ENCODE results near the gene IZUMO1R. TPM values are rescaled to one million over a fixed set of nuclear protein-coding genes. Genes with fewer than 3 reads are reported as not detected.

IZUMO1R gene
- total and polyA plus RNA-seq, 2 of the 8 experiments (the other 6 are each of a cell fraction or from before 2014, with no cell fraction given): not detected

DNA sequence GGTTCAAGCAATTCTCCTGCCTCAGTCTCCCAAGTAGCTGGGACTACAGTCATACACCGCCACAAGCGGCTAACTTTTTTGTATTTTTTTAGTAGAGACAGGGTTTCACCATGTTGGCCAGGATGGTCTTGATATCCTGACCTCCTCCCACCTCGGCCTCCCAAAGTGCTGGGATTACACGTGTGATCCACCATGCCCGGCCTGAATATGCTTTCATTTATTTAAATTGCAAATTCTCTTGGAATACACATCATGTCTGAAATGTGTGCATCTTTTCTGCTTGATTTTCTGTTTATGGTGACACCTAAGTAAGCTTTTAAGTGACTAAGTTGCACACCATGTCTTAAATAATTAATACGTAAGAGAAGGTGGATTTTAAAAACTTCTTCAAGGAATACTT is 31.7 kb downstream of the IZUMO1R start:
- POLR2A ChIA-PET (ENCODE audit: partially characterized antibody): no interaction called here
- H3K4me2 ChIP-seq (ENCODE audit: insufficient read depth in 1 of 2, low read depth in 2 of 2, low read length in 2 of 2): no peak overlapping the region
- FAIRE-seq (no peak), DNase-seq (ENCODE audit: low read depth in 1 of 2, low spot score in 2 of 2) (no peak)
- no peak overlapping the region for H4K91ac ChIP-seq (replicated peaks; ENCODE audit: insufficient read length, low read length)
- H2BK20ac ChIP-seq (ENCODE audit: low read length): no peak overlapping the region
- no peaks in the 10 kb centered on the region for H3K9me3 ChIP-seq (ENCODE audit: insufficient read depth in 2 of 2, low read depth in 1 of 2, low read length in 1 of 2)
- no peak overlapping the region for H3K9ac ChIP-seq (replicated peaks in 1 of 4; ENCODE audit: extremely low read depth in 1 of 4, low read depth in 3 of 4, low read length in 3 of 4)
- no peaks in the 10 kb centered on the region for H3K79me1 ChIP-seq (ENCODE audit: low read depth, low read length)
- H3K18ac ChIP-seq (ENCODE audit: extremely low read depth, low read length): no peak overlapping the region
- H3K4ac ChIP-seq (replicated peaks; ENCODE audit: insufficient read length, low read depth, low read length): no peak overlapping the region
- no peaks in the 10 kb centered on the region for H3K4me1 ChIP-seq (replicated peaks in 1 of 4; ENCODE audit: control insufficient read depth in 3 of 4, insufficient read depth in 4 of 4, low read length in 3 of 4)
- TF ChIP-seq NANOG (IDR thresholded peaks at IDR 0.05; ENCODE audit: insufficient read depth, low read depth, low read length, poor library complexity, severe bottlenecking) (no peak), POU5F1 (IDR thresholded peaks at IDR 0.05; ENCODE audit: low read depth, low read length) (no peak), TCF12 (IDR thresholded peaks at IDR 0.05; ENCODE audit: low read depth, low read length) (no peak), SAP30 (IDR thresholded peaks at IDR 0.05; ENCODE audit: insufficient read depth, insufficient replicate concordance, low read length) (no peak), POLR2A (IDR thresholded peaks at IDR 0.05; ENCODE audit: control extremely low read depth in 1 of 2, low read depth in 2 of 2, low read length in 2 of 2) (no peak), CTBP2 (IDR thresholded peaks at IDR 0.05; ENCODE audit: borderline replicate concordance, insufficient read depth, insufficient read length, low read length) (no peak), SIX5 (IDR thresholded peaks at IDR 0.05; ENCODE audit: low read depth, low read length) (no peak), POLR2AphosphoS5 (IDR thresholded peaks at IDR 0.05; ENCODE audit: low read depth, low read length) (no peak), CBX5 (IDR thresholded peaks at IDR 0.05; ENCODE audit: low read depth, low read length) (no peak), TAF1 (IDR thresholded peaks at IDR 0.05; ENCODE audit: low read depth, low read length) (no peak)
- no peak overlapping the region for H3K14ac ChIP-seq (ENCODE audit: insufficient read length)
- CTCF ChIA-PET (ENCODE audit: partially characterized antibody): interaction anchor here (0.7 to 2.7 kb wide), 3 partner anchors 10 to 227 kb away, joined by 3 to 11 read pairs (median 5); no protein-coding TSS in a partner anchor
- no peak overlapping the region for H3K56ac ChIP-seq (replicated peaks; ENCODE audit: insufficient read length, low read depth, low read length)
- no peaks in the 10 kb centered on the region for H3K79me2 ChIP-seq (ENCODE audit: control insufficient read depth in 1 of 2, insufficient read depth in 2 of 2, low read length in 2 of 2)
- WGBS, 2 experiments (ENCODE audit: extremely low coverage in 1 of 2, insufficient coverage in 1 of 2, insufficient read length in 1 of 2, insufficient replicate concordance in 2 of 2, low coverage in 1 of 2, low lambda C conversion rate in 2 of 2, missing lambda C conversion rate in 1 of 2): 94% methylated on average over 6 of the region's 6 CpGs; no CpG with 5 or more reads in 1 of the 2 experiments
- no peaks in the 10 kb centered on the region for H3K27me3 ChIP-seq (replicated peaks in 1 of 4; ENCODE audit: control insufficient read depth in 3 of 4, extremely low read depth in 1 of 4, insufficient read depth in 3 of 4, low read length in 3 of 4)
- H2AFZ ChIP-seq (ENCODE audit: low read length): no peak overlapping the region
- H2AK5ac ChIP-seq (ENCODE audit: low read depth, low read length): no peak overlapping the region
- no peak overlapping the region for H2BK120ac ChIP-seq (replicated peaks; ENCODE audit: low read depth, low read length)
- H2BK15ac ChIP-seq (ENCODE audit: low read length): no peak overlapping the region
- H3K36me3 ChIP-seq (ENCODE audit: control insufficient read depth in 2 of 4, insufficient read depth in 4 of 4, low read length in 3 of 4): no peaks in the 10 kb centered on the region
- H3K4me3 ChIP-seq (ENCODE audit: extremely low read depth in 1 of 4, insufficient read depth in 2 of 4, low read depth in 3 of 4, low read length in 4 of 4): no peak overlapping the region
- no peaks in the 10 kb centered on the region for H3K23me2 ChIP-seq (ENCODE audit: low read depth, low read length)
- no peak overlapping the region for H2BK5ac ChIP-seq (ENCODE audit: low read depth, low read length)
- no peak overlapping the region for H4K8ac ChIP-seq (ENCODE audit: extremely low read depth, insufficient read depth, low read length)
- no peaks in the 10 kb centered on the region for H4K20me1 ChIP-seq (replicated peaks in 1 of 2; ENCODE audit: control insufficient read depth in 1 of 2, insufficient read depth in 2 of 2, low read length in 2 of 2)
- no peak overlapping the region for H3K27ac ChIP-seq (ENCODE audit: low read depth, low read length)
- H4K5ac ChIP-seq (ENCODE audit: insufficient read length, low read depth, low read length): no peak overlapping the region
- H2BK12ac ChIP-seq (ENCODE audit: low read depth, low read length): no peak overlapping the region
- no peak overlapping the region for H3K23ac ChIP-seq (ENCODE audit: insufficient read length)

All from H1 (cell line).